Parathyroid adenoma (tissue), 2 donors: ENCODE data around the gene MFSD6.
"Not testable (repeated sequence)": the region's sequence is repeated elsewhere in the genome, so short reads cannot be mapped to it uniquely, and the experiment has no call there.

Experiments
- H2AFZ ChIP-seq: fragments of 300-600 bp; sonication (generic); one replicate; pipeline ENCODE4 v1.7.0; 2017; ENCODE audit warnings: antibody characterized with exemption, mild to moderate bottlenecking
- H3K27ac ChIP-seq: fragments of 300-600 bp; sonication (generic); one replicate; pipeline ENCODE4 v1.7.0; 2017
- H3K27me3 ChIP-seq: fragments of 300-600 bp; sonication (generic); one replicate; pipeline ENCODE4 v1.7.0; 2017; ENCODE audit warnings: low read length; ENCODE audit not compliant: control insufficient read depth, insufficient read depth
- H3K36me3 ChIP-seq: fragments of 300-600 bp; sonication (generic); one replicate; pipeline ENCODE4 v1.7.0; 2017; ENCODE audit warnings: low read length; ENCODE audit not compliant: control insufficient read depth, insufficient read depth
- H3K4me1 ChIP-seq: fragments of 300-600 bp; sonication (generic); one replicate; pipeline ENCODE4 v1.7.0; 2017; ENCODE audit warnings: control low read depth
- H3K4me2 ChIP-seq: fragments of 300-600 bp; sonication (generic); one replicate; pipeline ENCODE4 v1.7.0; 2017; ENCODE audit warnings: low read length
- H3K4me3 ChIP-seq: fragments of 300-600 bp; sonication (generic); one replicate; pipeline ENCODE4 v1.7.0; 2017; ENCODE audit warnings: low read depth, low read length
- H3K79me2 ChIP-seq: fragments of 300-600 bp; sonication (generic); one replicate; pipeline ENCODE4 v1.7.0; 2017; ENCODE audit warnings: control low read depth
- H3K9ac ChIP-seq: fragments of 300-600 bp; sonication (generic); one replicate; pipeline ENCODE4 v1.7.0; 2017; ENCODE audit warnings: mild to moderate bottlenecking
- H3K9me3 ChIP-seq: fragments of 300-600 bp; sonication (generic); one replicate; pipeline ENCODE4 v1.7.0; 2017; ENCODE audit warnings: low read length; ENCODE audit not compliant: control insufficient read depth
- TF ChIP-seq, protein P1 (sequence below): fragments of 300-600 bp; sonication (generic); IDR thresholded peaks from one replicate; pipeline ENCODE4 v1.7.0; 2017; ENCODE audit warnings: antibody characterized with exemption, mild to moderate bottlenecking
- donor health status: primary hyperparathyroidism.

MFSD6 gene

DNA sequence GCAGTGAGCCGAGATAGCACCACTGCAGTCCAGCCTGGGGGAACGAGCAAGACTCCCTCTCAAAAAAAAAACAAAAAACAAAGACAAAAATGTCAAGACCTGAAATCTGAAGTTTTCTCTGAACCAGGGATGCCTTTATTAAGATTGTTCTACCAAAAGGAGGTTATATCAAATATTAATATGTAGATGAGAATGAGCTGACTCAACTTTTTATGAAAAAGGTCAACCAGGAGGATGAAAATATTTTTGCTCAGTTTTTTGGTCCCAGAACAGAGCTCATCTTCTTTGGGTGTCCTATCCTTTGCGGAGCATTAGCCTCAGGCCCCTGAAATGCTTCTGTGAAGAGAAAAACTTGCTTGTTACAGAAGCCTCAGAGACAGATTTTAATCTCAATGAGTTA lies 82.3 kb downstream of the MFSD6 start:
- H3K27ac ChIP-seq, result no peak overlapping the region
- H3K27me3 ChIP-seq, result no peaks in the 10 kb centered on the region
- H2AFZ ChIP-seq, result no peak overlapping the region
- H3K79me2 ChIP-seq, result peaks cover 21% of the 10 kb centered on the region
- no peak overlapping the region for H3K4me2 ChIP-seq
- H3K9ac ChIP-seq, result no peak overlapping the region
- peaks cover 3% of the 10 kb centered on the region for H3K4me1 ChIP-seq
- H3K36me3 ChIP-seq, result no peaks in the 10 kb centered on the region
- H3K4me3 ChIP-seq, result no peak overlapping the region
- TF ChIP-seq, protein P1, sequence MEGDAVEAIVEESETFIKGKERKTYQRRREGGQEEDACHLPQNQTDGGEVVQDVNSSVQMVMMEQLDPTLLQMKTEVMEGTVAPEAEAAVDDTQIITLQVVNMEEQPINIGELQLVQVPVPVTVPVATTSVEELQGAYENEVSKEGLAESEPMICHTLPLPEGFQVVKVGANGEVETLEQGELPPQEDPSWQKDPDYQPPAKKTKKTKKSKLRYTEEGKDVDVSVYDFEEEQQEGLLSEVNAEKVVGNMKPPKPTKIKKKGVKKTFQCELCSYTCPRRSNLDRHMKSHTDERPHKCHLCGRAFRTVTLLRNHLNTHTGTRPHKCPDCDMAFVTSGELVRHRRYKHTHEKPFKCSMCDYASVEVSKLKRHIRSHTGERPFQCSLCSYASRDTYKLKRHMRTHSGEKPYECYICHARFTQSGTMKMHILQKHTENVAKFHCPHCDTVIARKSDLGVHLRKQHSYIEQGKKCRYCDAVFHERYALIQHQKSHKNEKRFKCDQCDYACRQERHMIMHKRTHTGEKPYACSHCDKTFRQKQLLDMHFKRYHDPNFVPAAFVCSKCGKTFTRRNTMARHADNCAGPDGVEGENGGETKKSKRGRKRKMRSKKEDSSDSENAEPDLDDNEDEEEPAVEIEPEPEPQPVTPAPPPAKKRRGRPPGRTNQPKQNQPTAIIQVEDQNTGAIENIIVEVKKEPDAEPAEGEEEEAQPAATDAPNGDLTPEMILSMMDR, result no peak
- no peaks in the 10 kb centered on the region for H3K9me3 ChIP-seq

DNA sequence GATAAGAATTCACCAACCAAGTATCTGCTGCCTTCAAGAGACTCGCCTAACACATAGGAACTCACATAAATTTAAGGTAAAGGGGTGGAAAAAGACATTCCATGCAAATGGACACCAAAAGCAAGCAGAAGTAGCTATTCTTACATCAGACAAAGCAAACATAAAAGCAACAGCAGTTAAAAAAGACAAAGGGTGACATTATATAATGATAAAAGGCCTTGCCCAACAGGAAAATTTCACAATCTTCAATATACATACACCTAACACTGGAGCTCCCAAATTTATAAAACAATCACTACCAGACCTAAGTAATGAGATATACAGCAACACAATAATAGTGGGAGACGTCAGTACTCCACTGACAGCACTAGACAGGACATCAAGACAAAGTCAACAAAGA lies 84.9 kb downstream of the MFSD6 start:
- no peaks in the 10 kb centered on the region for H3K36me3 ChIP-seq

DNA sequence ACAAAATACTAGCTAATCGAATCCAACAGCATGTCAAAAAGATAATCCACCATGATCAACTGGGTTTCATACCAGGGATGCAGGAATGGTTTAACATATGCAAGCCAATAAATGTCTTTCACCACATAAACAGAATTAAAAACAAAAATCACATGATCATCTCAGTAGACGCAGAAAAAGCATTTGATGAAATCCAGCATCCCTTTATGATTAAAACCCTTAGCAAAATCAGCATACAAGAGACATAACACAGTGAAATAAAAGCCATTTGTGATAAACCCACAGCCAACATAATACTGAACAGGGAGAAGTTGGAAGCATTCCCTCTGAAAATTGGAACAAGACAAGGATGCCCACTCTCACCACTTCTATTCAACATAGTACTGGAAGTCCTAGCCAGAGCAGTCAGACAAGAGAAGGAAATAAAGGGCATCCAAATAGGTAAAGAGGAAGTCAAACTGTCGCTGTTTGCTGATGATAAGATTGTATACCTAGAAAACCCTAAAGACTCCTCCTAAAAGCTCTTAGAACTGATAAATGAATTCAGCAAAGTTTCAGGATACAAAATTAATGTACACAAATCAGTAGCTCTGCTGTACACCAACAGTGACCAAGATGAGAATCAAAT lies 86.6 kb downstream of the MFSD6 start:
- H3K79me2 ChIP-seq, H3K4me2 ChIP-seq, H3K27me3 ChIP-seq, H3K36me3 ChIP-seq, H3K9me3 ChIP-seq, H3K9ac ChIP-seq, H3K4me1 ChIP-seq, H2AFZ ChIP-seq, H3K27ac ChIP-seq, H3K4me3 ChIP-seq: not testable (repeated sequence)

More for the DNA sequence above, 84.9 kb downstream of the MFSD6 start:
- H3K4me3 ChIP-seq, result no peak overlapping the region
- H3K27ac ChIP-seq, result no peak overlapping the region
- no peaks in the 10 kb centered on the region for H3K27me3 ChIP-seq
- H3K4me2 ChIP-seq, result no peak overlapping the region
- H3K4me1 ChIP-seq, result no peaks in the 10 kb centered on the region
- peaks cover 9% of the 10 kb centered on the region for H3K79me2 ChIP-seq
- TF ChIP-seq, protein P1, result no peak
- H3K9ac ChIP-seq, result no peak overlapping the region
- H3K9me3 ChIP-seq, result no peaks in the 10 kb centered on the region
- no peak overlapping the region for H2AFZ ChIP-seq

DNA sequence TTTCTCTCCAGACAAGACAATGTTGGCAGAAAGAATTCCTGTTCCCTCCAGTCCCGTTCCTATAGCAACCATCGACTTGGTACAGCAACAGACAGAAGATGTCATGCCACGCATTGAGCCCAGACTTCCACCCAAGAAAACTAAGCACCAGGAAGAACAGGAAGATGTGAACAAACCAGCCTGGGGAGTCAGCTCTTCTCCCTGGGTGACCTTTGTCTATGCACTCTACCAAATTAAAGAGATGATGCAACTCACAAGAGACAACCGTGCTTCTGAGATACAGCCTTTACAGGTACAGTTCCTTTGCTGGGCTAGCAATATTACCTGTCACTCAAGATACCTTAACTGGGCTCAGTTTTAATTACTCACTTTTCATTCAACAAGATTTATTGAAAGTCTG lies 89.3 kb downstream of the MFSD6 start:
- Histone ChIP-seq H2AFZ (no peak overlapping the region), H3K27me3 (no peaks in the 10 kb centered on the region), H3K4me2 (no peak overlapping the region), H3K4me3 (no peak overlapping the region), H3K9ac (no peak overlapping the region), H3K27ac (no peak overlapping the region), H3K79me2 (peaks cover 5% of the 10 kb centered on the region), H3K36me3 (no peaks in the 10 kb centered on the region), H3K4me1 (no peaks in the 10 kb centered on the region), H3K9me3 (no peaks in the 10 kb centered on the region)
- TF ChIP-seq, protein P1, result no peak

DNA sequence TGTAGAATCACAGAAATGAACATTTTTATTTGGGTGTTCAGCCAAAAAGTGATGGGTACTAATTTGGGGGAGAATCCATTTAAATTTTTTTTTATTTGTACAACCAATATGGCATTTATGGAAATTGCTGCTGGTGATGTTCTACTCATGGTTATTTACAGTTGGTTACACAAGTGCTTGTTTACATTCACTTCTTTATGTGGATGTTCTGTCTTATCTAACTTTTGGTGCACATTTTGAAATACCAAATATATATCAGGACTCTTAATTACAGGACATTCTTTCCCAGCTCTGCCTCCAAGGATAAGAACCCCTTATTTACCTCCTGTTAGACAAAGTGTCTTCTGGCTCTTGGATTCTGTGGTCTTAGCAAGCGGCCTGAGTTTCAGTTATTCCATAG lies 91.1 kb downstream of the MFSD6 start:
- Histone ChIP-seq H3K27me3 (no peaks in the 10 kb centered on the region), H3K4me1 (no peaks in the 10 kb centered on the region), H3K4me2 (no peak overlapping the region), H3K79me2 (peaks cover 5% of the 10 kb centered on the region), H3K9me3 (no peaks in the 10 kb centered on the region), H2AFZ (no peak overlapping the region), H3K4me3 (no peak overlapping the region), H3K9ac (no peak overlapping the region), H3K27ac (no peak overlapping the region), H3K36me3 (no peaks in the 10 kb centered on the region)
- TF ChIP-seq, protein P1, result no peak
